GM18502 (cell line): ENCODE data around the gene UBE2F.
"Not testable (repeated sequence)": the region's sequence is repeated elsewhere in the genome, so short reads cannot be mapped to it uniquely, and the experiment has no call there.

Experiments used
- ATAC-seq: cut with Tn5 transposase; IDR thresholded peaks from one replicate; pipeline ENCODE4 v1.9.1; 2021; ENCODE audit warnings: mild to moderate bottlenecking; ENCODE audit not compliant: unreplicated experiment, poor library complexity

UBE2F gene

GRCh38 chr2:238066718-238067117 lies 99.9 kb downstream of the UBE2F start:
- ATAC-seq: not testable (repeated sequence)

- no peak for ATAC-seq
Observed at GRCh38 chr2:238067939-238068338, 101.1 kb downstream of the UBE2F start.

- no peak for ATAC-seq
Observed at GRCh38 chr2:238069021-238069709, 102.4 kb downstream of the UBE2F start.

GRCh38 chr2:238069877-238070276 lies 103.1 kb downstream of the UBE2F start:
- no peak for ATAC-seq

GRCh38 chr2:238075397-238075796 lies 108.6 kb downstream of the UBE2F start:
- ATAC-seq: no peak

GRCh38 chr2:238077292-238077691 lies 110.5 kb downstream of the UBE2F start:
- ATAC-seq: no peak

- no peak for ATAC-seq
Observed at GRCh38 chr2:238079874-238080327, 113.1 kb downstream of the UBE2F start.

- ATAC-seq: no peak
Observed at GRCh38 chr2:238080518-238080917, 113.7 kb downstream of the UBE2F start.

- ATAC-seq: no peak
Observed at GRCh38 chr2:238081150-238081549, 114.3 kb downstream of the UBE2F start.

- no peak for ATAC-seq
Observed at GRCh38 chr2:238081561-238081960, 114.7 kb downstream of the UBE2F start.

- no peak for ATAC-seq
Observed at GRCh38 chr2:238082151-238082550, 115.3 kb downstream of the UBE2F start.

GRCh38 chr2:238082827-238083226 lies 116.0 kb downstream of the UBE2F start:
- no peak for ATAC-seq

GRCh38 chr2:238083919-238084318 lies 117.1 kb downstream of the UBE2F start:
- ATAC-seq: no peak

GRCh38 chr2:238084761-238085160 lies 117.9 kb downstream of the UBE2F start:
- no peak for ATAC-seq

- no peak for ATAC-seq
Observed at GRCh38 chr2:238085899-238086298, 119.1 kb downstream of the UBE2F start.

GRCh38 chr2:238087211-238087610 lies 120.4 kb downstream of the UBE2F start:
- ATAC-seq: no peak

GRCh38 chr2:238090887-238091286 lies 124.1 kb downstream of the UBE2F start:
- ATAC-seq: no peak

GRCh38 chr2:238091436-238092060 lies 124.7 kb downstream of the UBE2F start:
- ATAC-seq: no peak
